Neural progenitor cell (in vitro differentiated cells): Measurements from ENCODE around the gene WDFY2. TPM values are rescaled to one million over a fixed set of nuclear protein-coding genes. Genes with fewer than 3 reads are reported as not detected.

ENCODE experiments used
- DNase-seq: peaks from one replicate; pipeline ENCODE4 v3.0.0-alpha.2; 2016; ENCODE audit warnings: low spot score
- H2AFZ ChIP-seq: fragments of 200-600 bp; sonication (generic); replicated peaks from 2 replicates; pipeline ENCODE4 v1.6.1; 2016; ENCODE audit warnings: antibody characterized with exemption
- H3F3A ChIP-seq: fragments of 200-600 bp; sonication (generic); 2 replicates; pipeline ENCODE4 v1.6.1; 2016; ENCODE audit warnings: antibody characterized with exemption, low read depth
- H3K27ac ChIP-seq: fragments of 200-600 bp; sonication (generic); 2 replicates; pipeline ENCODE4 v1.5.1; 2016; ENCODE audit warnings: mild to moderate bottlenecking
- H3K27me3 ChIP-seq: fragments of 200-600 bp; sonication (generic); 2 replicates; pipeline ENCODE4 v1.6.1; 2016; ENCODE audit warnings: mild to moderate bottlenecking, moderate library complexity
- H3K36me3 ChIP-seq: fragments of 200-600 bp; sonication (generic); 2 replicates; pipeline ENCODE4 v1.5.1; 2016
- H3K4me1 ChIP-seq: fragments of 200-600 bp; sonication (generic); 2 replicates; pipeline ENCODE4 v1.6.1; 2016; ENCODE audit warnings: mixed run types
- H3K4me2 ChIP-seq: fragments of 200-600 bp; sonication (generic); 2 replicates; pipeline ENCODE4 v1.6.1; 2016
- H3K4me3 ChIP-seq: fragments of 200-600 bp; sonication (generic); 2 replicates; pipeline ENCODE4 v1.5.1; 2016
- H3K79me2 ChIP-seq: fragments of 200-600 bp; sonication (generic); 2 replicates; pipeline ENCODE4 v1.6.1; 2016; ENCODE audit warnings: low read depth
- H3K9ac ChIP-seq: fragments of 200-600 bp; sonication (generic); 2 replicates; pipeline ENCODE4 v1.6.1; 2016
- H3K9me3 ChIP-seq: fragments of 200-600 bp; sonication (generic); 2 replicates; pipeline ENCODE4 v1.5.1; 2016; ENCODE audit warnings: low read depth
- H4K20me1 ChIP-seq: fragments of 200-600 bp; sonication (generic); 2 replicates; pipeline ENCODE4 v1.6.1; 2016; ENCODE audit warnings: low read depth
- H3K27ac Mint-ChIP-seq: 3 replicates; pipeline ENCODE4 v1.8.0; 2021; ENCODE audit warnings: mixed read lengths
- H3K27me3 Mint-ChIP-seq: 2 replicates; pipeline ENCODE4 v1.8.0; 2022; ENCODE audit warnings: low read depth, mild to moderate bottlenecking, inconsistent platforms, moderate library complexity, mixed read lengths; ENCODE audit not compliant: insufficient read depth
- H3K36me3 Mint-ChIP-seq: 3 replicates; pipeline ENCODE4 v1.8.0; 2021; ENCODE audit warnings: mixed read lengths
- H3K4me1 Mint-ChIP-seq: 3 replicates; pipeline ENCODE4 v1.8.0; 2021; ENCODE audit warnings: mixed read lengths
- H3K4me3 Mint-ChIP-seq: 3 replicates; pipeline ENCODE4 v1.8.0; 2021; ENCODE audit warnings: mild to moderate bottlenecking, moderate library complexity, mixed read lengths
- H3K9me3 Mint-ChIP-seq: 3 replicates; pipeline ENCODE4 v1.8.0; 2020; ENCODE audit warnings: mixed read lengths
- CTCF ChIP-seq: fragments of 200-600 bp; sonication (generic); IDR thresholded peaks from 2 replicates; pipeline ENCODE4 v1.5.1; 2017; ENCODE audit warnings: antibody characterized with exemption, mild to moderate bottlenecking
- EZH2 ChIP-seq: fragments of 200-600 bp; sonication (generic); IDR thresholded peaks from 2 replicates; pipeline ENCODE4 v1.6.1; 2017; ENCODE audit warnings: antibody characterized with exemption, mild to moderate bottlenecking, moderate library complexity
- EZH2phosphoT487 ChIP-seq: fragments of 200-600 bp; sonication (generic); IDR thresholded peaks from 2 replicates; pipeline ENCODE4 v1.6.1; 2017; ENCODE audit warnings: antibody characterized with exemption
- total RNA-seq: library from RNA; depleted of rRNA; stranded (reverse); fragments of >200 nt; gene quantifications from 2 replicates; pipeline ENCODE4 v1.2.3, GENCODE V29; 2015; ENCODE audit warnings: low replicate concordance

Gene WDFY2
- total RNA-seq, 1 donor from 2014 or later, result 18.3 TPM

- Histone ChIP-seq H3K27me3 (no peaks in the 10 kb centered on the region), H4K20me1 (no peaks in the 10 kb centered on the region), H3K27ac (no peak overlapping the region), H2AFZ (no peak overlapping the region), H3K4me1 (no peaks in the 10 kb centered on the region), H3F3A (no peaks in the 10 kb centered on the region), H3K9me3 (no peaks in the 10 kb centered on the region), H3K36me3 (no peaks in the 10 kb centered on the region), H3K9ac (no peak overlapping the region), H3K4me3 (no peak overlapping the region), H3K79me2 (peaks cover 37% of the 10 kb centered on the region), H3K4me2 (no peak overlapping the region)
- no peaks in the 10 kb centered on the region for H3K27me3 Mint-ChIP-seq
- peaks cover 23% of the 10 kb centered on the region for H3K36me3 Mint-ChIP-seq
- H3K4me3 Mint-ChIP-seq, result no peak overlapping the region
- no peaks in the 10 kb centered on the region for H3K4me1 Mint-ChIP-seq
- TF ChIP-seq CTCF, result no peak
- TF ChIP-seq EZH2phosphoT487, result no peak
- TF ChIP-seq EZH2, result no peak
- H3K27ac Mint-ChIP-seq, result no peak overlapping the region
- peaks cover 21% of the 10 kb centered on the region for H3K9me3 Mint-ChIP-seq
- DNase-seq, result no peak
Observed at GRCh38 chr13:51675385-51675784, 91.1 kb downstream of the WDFY2 start.

GRCh38 chr13:51675877-51676276 lies 91.6 kb downstream of the WDFY2 start:
- no peak for TF ChIP-seq EZH2phosphoT487
- TF ChIP-seq EZH2, result no peak
- no peak for TF ChIP-seq CTCF
- H3K9ac ChIP-seq, result no peak overlapping the region
- peaks cover 17% of the 10 kb centered on the region for H3K9me3 Mint-ChIP-seq
- peaks cover 33% of the 10 kb centered on the region for H3K79me2 ChIP-seq
- no peaks in the 10 kb centered on the region for H3K4me1 Mint-ChIP-seq
- H2AFZ ChIP-seq, result no peak overlapping the region
- H3K9me3 ChIP-seq, result no peaks in the 10 kb centered on the region
- H3K36me3 Mint-ChIP-seq, result peaks cover 23% of the 10 kb centered on the region
- no peaks in the 10 kb centered on the region for H3K36me3 ChIP-seq
- no peaks in the 10 kb centered on the region for H3K27me3 ChIP-seq
- H3K4me1 ChIP-seq, result no peaks in the 10 kb centered on the region
- no peak overlapping the region for H3K27ac Mint-ChIP-seq
- no peak overlapping the region for H3K4me3 Mint-ChIP-seq
- no peaks in the 10 kb centered on the region for H3F3A ChIP-seq
- H3K4me2 ChIP-seq, result no peak overlapping the region
- no peak for DNase-seq
- H3K4me3 ChIP-seq, result no peak overlapping the region
- no peak overlapping the region for H3K27ac ChIP-seq
- no peaks in the 10 kb centered on the region for H4K20me1 ChIP-seq
- no peaks in the 10 kb centered on the region for H3K27me3 Mint-ChIP-seq

GRCh38 chr13:51676739-51677138 lies 92.5 kb downstream of the WDFY2 start:
- no peak overlapping the region for H3K4me3 ChIP-seq
- H3K4me1 ChIP-seq, result no peaks in the 10 kb centered on the region
- TF ChIP-seq EZH2phosphoT487 (no peak), CTCF (no peak), EZH2 (no peak)
- H3K79me2 ChIP-seq, result peaks cover 28% of the 10 kb centered on the region
- H3F3A ChIP-seq, result no peaks in the 10 kb centered on the region
- Mint-ChIP-seq H3K27ac (no peak overlapping the region), H3K9me3 (peaks cover 11% of the 10 kb centered on the region), H3K27me3 (no peaks in the 10 kb centered on the region), H3K4me1 (no peaks in the 10 kb centered on the region), H3K36me3 (peaks cover 20% of the 10 kb centered on the region), H3K4me3 (no peak overlapping the region)
- DNase-seq, result no peak
- H3K27ac ChIP-seq, result no peak overlapping the region
- no peaks in the 10 kb centered on the region for H3K9me3 ChIP-seq
- no peaks in the 10 kb centered on the region for H4K20me1 ChIP-seq
- no peaks in the 10 kb centered on the region for H3K36me3 ChIP-seq
- H3K9ac ChIP-seq, result no peak overlapping the region
- H2AFZ ChIP-seq, result no peak overlapping the region
- H3K4me2 ChIP-seq, result no peak overlapping the region
- no peaks in the 10 kb centered on the region for H3K27me3 ChIP-seq

- H3K27me3 Mint-ChIP-seq, result no peaks in the 10 kb centered on the region
- Histone ChIP-seq H3K79me2 (peaks cover 20% of the 10 kb centered on the region), H3K36me3 (no peaks in the 10 kb centered on the region), H4K20me1 (peaks cover 4% of the 10 kb centered on the region), H2AFZ (no peak overlapping the region), H3F3A (no peaks in the 10 kb centered on the region), H3K4me3 (no peak overlapping the region), H3K27me3 (no peaks in the 10 kb centered on the region), H3K4me1 (no peaks in the 10 kb centered on the region), H3K27ac (no peak overlapping the region), H3K4me2 (no peak overlapping the region), H3K9me3 (no peaks in the 10 kb centered on the region), H3K9ac (no peak overlapping the region)
- no peak overlapping the region for H3K4me3 Mint-ChIP-seq
- peaks cover 3% of the 10 kb centered on the region for H3K9me3 Mint-ChIP-seq
- DNase-seq, result no peak
- no peak overlapping the region for H3K27ac Mint-ChIP-seq
- no peak for TF ChIP-seq CTCF
- no peak for TF ChIP-seq EZH2
- no peaks in the 10 kb centered on the region for H3K4me1 Mint-ChIP-seq
- peaks cover 17% of the 10 kb centered on the region for H3K36me3 Mint-ChIP-seq
Observed at GRCh38 chr13:51678420-51678819, 94.2 kb downstream of the WDFY2 start.
